ENCODE results near the gene RHEX.

DNA sequence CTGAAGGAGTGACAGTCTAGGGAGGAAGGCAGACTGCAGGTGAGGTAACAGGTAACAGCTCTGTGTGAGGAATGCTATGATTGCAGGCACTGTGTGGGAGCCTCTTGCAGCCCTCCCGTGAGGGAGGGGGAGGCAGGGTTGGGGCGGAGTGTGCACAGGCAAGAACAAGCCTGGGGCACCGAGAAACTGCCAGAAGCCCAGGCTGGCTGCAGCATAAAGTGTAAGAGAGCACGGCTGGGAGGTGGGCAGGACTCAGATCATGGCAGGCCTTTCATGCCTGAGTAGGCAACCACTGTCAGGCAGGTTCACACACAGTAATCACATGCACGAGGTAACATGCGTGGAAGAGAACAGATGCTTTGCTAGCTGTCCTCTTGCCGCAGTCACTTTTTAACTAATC, 11.3 kb upstream of the RHEX start:
- no peak for TF ChIP-seq EZH2 (conservative IDR thresholded peaks at IDR 0.05; ENCODE audit: low read depth, low read length)
- TF ChIP-seq CC2D1A (CRISPR knock-in tag; IDR thresholded peaks at IDR 0.05), result no peak
- TF ChIP-seq, protein P1, sequence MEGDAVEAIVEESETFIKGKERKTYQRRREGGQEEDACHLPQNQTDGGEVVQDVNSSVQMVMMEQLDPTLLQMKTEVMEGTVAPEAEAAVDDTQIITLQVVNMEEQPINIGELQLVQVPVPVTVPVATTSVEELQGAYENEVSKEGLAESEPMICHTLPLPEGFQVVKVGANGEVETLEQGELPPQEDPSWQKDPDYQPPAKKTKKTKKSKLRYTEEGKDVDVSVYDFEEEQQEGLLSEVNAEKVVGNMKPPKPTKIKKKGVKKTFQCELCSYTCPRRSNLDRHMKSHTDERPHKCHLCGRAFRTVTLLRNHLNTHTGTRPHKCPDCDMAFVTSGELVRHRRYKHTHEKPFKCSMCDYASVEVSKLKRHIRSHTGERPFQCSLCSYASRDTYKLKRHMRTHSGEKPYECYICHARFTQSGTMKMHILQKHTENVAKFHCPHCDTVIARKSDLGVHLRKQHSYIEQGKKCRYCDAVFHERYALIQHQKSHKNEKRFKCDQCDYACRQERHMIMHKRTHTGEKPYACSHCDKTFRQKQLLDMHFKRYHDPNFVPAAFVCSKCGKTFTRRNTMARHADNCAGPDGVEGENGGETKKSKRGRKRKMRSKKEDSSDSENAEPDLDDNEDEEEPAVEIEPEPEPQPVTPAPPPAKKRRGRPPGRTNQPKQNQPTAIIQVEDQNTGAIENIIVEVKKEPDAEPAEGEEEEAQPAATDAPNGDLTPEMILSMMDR (CRISPR knock-in tag; IDR thresholded peaks at IDR 0.05), result no peak
- TF ChIP-seq TAF15 (IDR thresholded peaks at IDR 0.05; ENCODE audit: low read depth, low read length, poor library complexity, severe bottlenecking), result no peak
- no peak for TF ChIP-seq EP300 (IDR thresholded peaks at IDR 0.05; ENCODE audit: low read depth in 2 of 2, low read length in 2 of 2)
- no peak for TF ChIP-seq EP300 (CRISPR knock-in tag; IDR thresholded peaks at IDR 0.05; ENCODE audit: borderline replicate concordance)
- TF ChIP-seq ASH2L (IDR thresholded peaks at IDR 0.05; ENCODE audit: insufficient read length, low read depth, low read length), result no peak
- TF ChIP-seq KAT8 (CRISPR knock-in tag; IDR thresholded peaks at IDR 0.05), result no peak
- no peak for TF ChIP-seq ZNF644 (CRISPR knock-in tag; IDR thresholded peaks at IDR 0.05; ENCODE audit: low read depth)

Data from HepG2 (cell line).